Hepatocyte (in vitro differentiated cells): Measurements from ENCODE around the gene RAB4A. TPM values are rescaled to one million over a fixed set of nuclear protein-coding genes. Genes with fewer than 3 reads are reported as not detected.
A peak's percentile ranks its signal among the peaks of the same experiment; 100 is the strongest.

Source experiments
- DNase-seq: peaks from one replicate; pipeline ENCODE4 v3.0.0-alpha.2; 2016; ENCODE audit warnings: low spot score
- H2AFZ ChIP-seq: fragments of 200-600 bp; sonication (generic); 2 replicates; pipeline ENCODE4 v1.6.0; 2016; ENCODE audit warnings: antibody characterized with exemption, mild to moderate bottlenecking
- H3K27ac ChIP-seq: fragments of 200-600 bp; sonication (generic); 2 replicates; pipeline ENCODE4 v1.5.1; 2016; ENCODE audit warnings: mild to moderate bottlenecking
- H3K27me3 ChIP-seq: fragments of 200-600 bp; sonication (generic); 2 replicates; pipeline ENCODE4 v1.6.1; 2016
- H3K36me3 ChIP-seq: fragments of 200-600 bp; sonication (generic); replicated peaks from 2 replicates; pipeline ENCODE4 v1.5.1; 2016; ENCODE audit warnings: low read depth; ENCODE audit not compliant: insufficient read depth
- H3K4me1 ChIP-seq: fragments of 200-600 bp; sonication (generic); 2 replicates; pipeline ENCODE4 v1.5.1; 2016; ENCODE audit warnings: mild to moderate bottlenecking, moderate library complexity; ENCODE audit not compliant: insufficient read depth
- H3K4me2 ChIP-seq: fragments of 200-600 bp; sonication (generic); 2 replicates; pipeline ENCODE4 v1.6.0; 2016
- H3K4me3 ChIP-seq: fragments of 200-600 bp; sonication (generic); 2 replicates; pipeline ENCODE4 v1.5.1; 2016; ENCODE audit warnings: mild to moderate bottlenecking
- H3K79me2 ChIP-seq: fragments of 200-600 bp; sonication (generic); 2 replicates; pipeline ENCODE4 v1.6.0; 2017; ENCODE audit warnings: mild to moderate bottlenecking
- H3K9me2 ChIP-seq: fragments of 200-600 bp; sonication (generic); replicated peaks from 2 replicates; pipeline ENCODE4 v1.6.0; 2017; ENCODE audit warnings: mild to moderate bottlenecking; ENCODE audit not compliant: insufficient read depth
- H3K9me3 ChIP-seq: fragments of 200-600 bp; sonication (generic); 2 replicates; pipeline ENCODE4 v1.5.1; 2016; ENCODE audit warnings: low read depth, mild to moderate bottlenecking
- H4K20me1 ChIP-seq: fragments of 200-600 bp; sonication (generic); 2 replicates; pipeline ENCODE4 v1.6.0; 2016; ENCODE audit warnings: mild to moderate bottlenecking; ENCODE audit not compliant: insufficient read depth, poor library complexity, severe bottlenecking
- EZH2 ChIP-seq: fragments of 200-600 bp; sonication (generic); IDR thresholded peaks from 2 replicates; pipeline ENCODE4 v1.6.1; 2016; ENCODE audit warnings: antibody characterized with exemption, mild to moderate bottlenecking, borderline replicate concordance
- EZH2phosphoT487 ChIP-seq: fragments of 200-600 bp; sonication (generic); IDR thresholded peaks from one replicate; pipeline ENCODE4 v1.6.1; 2018; ENCODE audit warnings: antibody characterized with exemption, mild to moderate bottlenecking, low read depth, moderate library complexity; ENCODE audit not compliant: unreplicated experiment, severe bottlenecking
- WGBS: methylation state at CpG from one replicate; pipeline ENCODE4 v1.1.6; 2016; ENCODE audit warnings: low lambda C conversion rate; ENCODE audit errors: missing lambda C conversion rate; 5-methylcytosine and 5-hydroxymethylcytosine counted together
- polyA plus RNA-seq: library from polyadenylated mRNA; unstranded; fragments of >200 nt; fragmentation: Nextera tagmentation; extraction: Ambion mirVana; gene quantifications from 2 replicates; pipeline ENCODE4 v1.2.1, GENCODE V29; 2016
- total RNA-seq: library from RNA; depleted of rRNA; stranded (reverse); fragments of >200 nt; gene quantifications from 2 replicates; pipeline ENCODE4 v1.2.3, GENCODE V29; 2014
- TF ChIP-seq, protein P1 (sequence below): fragments of 200-600 bp; sonication (generic); IDR thresholded peaks from 2 replicates; pipeline ENCODE4 v1.5.1; 2016; ENCODE audit warnings: antibody characterized with exemption, mild to moderate bottlenecking; ENCODE audit not compliant: poor library complexity

The RAB4A gene
- total and polyA plus RNA-seq, 2 experiments from 2014 or later, result 47.7 to 54.3 TPM

DNA sequence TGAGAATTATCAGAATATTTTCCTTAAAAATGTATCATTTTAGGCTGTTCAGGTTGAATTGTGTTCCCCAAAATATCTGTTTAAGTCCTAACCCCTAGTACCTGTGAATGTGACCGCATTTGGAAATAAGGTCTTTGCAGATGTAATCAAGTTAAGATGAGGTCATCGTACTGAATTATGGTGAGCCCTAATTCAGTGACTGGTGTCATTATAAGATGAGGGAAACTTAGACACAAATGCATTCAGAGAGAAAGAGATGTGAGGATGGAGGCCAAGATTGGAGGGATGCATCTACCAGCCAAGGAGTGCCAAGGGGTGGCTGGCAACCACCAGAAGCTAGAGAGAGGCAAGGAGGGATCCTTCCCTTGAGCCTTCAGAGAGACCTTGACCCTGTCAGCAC, 4.1 kb downstream of the RAB4A start:
- 98% methylated on average over 2 of the region's 2 CpGs for WGBS
- Histone ChIP-seq H3K27ac (peak overlapping the region; percentile 44), H4K20me1 (peaks cover 20% of the 10 kb centered on the region), H3K4me1 (peaks cover 27% of the 10 kb centered on the region), H3K4me3 (no peak overlapping the region), H3K4me2 (no peak overlapping the region), H3K9me2 (no peaks in the 10 kb centered on the region), H3K9me3 (no peaks in the 10 kb centered on the region), H2AFZ (no peak overlapping the region), H3K79me2 (peaks cover 82% of the 10 kb centered on the region), H3K36me3 (no peaks in the 10 kb centered on the region), H3K27me3 (no peaks in the 10 kb centered on the region)
- TF ChIP-seq, protein P1, sequence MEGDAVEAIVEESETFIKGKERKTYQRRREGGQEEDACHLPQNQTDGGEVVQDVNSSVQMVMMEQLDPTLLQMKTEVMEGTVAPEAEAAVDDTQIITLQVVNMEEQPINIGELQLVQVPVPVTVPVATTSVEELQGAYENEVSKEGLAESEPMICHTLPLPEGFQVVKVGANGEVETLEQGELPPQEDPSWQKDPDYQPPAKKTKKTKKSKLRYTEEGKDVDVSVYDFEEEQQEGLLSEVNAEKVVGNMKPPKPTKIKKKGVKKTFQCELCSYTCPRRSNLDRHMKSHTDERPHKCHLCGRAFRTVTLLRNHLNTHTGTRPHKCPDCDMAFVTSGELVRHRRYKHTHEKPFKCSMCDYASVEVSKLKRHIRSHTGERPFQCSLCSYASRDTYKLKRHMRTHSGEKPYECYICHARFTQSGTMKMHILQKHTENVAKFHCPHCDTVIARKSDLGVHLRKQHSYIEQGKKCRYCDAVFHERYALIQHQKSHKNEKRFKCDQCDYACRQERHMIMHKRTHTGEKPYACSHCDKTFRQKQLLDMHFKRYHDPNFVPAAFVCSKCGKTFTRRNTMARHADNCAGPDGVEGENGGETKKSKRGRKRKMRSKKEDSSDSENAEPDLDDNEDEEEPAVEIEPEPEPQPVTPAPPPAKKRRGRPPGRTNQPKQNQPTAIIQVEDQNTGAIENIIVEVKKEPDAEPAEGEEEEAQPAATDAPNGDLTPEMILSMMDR, result no peak
- no peak for TF ChIP-seq EZH2phosphoT487
- TF ChIP-seq EZH2, result no peak
- no peak for DNase-seq

DNA sequence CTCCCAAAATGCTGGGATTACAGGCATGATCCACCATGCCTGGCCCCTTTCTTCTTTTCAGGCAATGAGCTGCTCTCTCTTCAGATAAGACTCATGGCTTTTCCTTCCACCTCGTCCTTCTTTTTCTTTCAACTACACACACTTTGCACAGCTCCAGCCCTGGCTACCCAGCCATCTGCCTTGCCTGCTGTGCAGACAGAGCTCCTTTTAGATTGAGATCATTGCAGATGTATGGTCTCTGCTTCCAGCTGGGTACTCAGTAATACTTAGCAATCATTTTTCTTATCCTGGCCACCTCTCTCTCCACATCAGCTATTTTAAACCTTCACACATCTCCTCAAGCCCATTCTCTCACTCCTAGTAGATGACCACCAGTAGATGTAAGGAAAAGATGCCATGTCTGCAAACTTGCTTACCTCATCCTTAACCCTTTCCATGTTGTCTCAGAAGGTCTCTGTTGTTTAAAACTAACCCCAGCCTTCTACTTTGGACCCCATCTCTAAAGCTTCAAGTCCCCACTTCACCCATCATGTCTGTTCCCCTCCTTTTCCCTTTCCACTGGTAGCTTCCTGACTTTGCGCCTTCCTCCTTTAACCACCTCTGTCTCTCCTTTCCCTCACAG, 7.3 kb downstream of the RAB4A start:
- TF ChIP-seq EZH2, result no peak
- H3K36me3 ChIP-seq, result no peaks in the 10 kb centered on the region
- no peak overlapping the region for H3K4me2 ChIP-seq
- 94% methylated on average over 2 of the region's 2 CpGs for WGBS
- H2AFZ ChIP-seq, result no peak overlapping the region
- peaks cover 33% of the 10 kb centered on the region for H4K20me1 ChIP-seq
- no peak overlapping the region for H3K4me3 ChIP-seq
- peaks cover 97% of the 10 kb centered on the region for H3K79me2 ChIP-seq
- DNase-seq, result no peak
- H3K9me3 ChIP-seq, result no peaks in the 10 kb centered on the region
- H3K9me2 ChIP-seq, result no peaks in the 10 kb centered on the region
- H3K27me3 ChIP-seq, result no peaks in the 10 kb centered on the region
- peaks cover 15% of the 10 kb centered on the region for H3K4me1 ChIP-seq
- no peak overlapping the region for H3K27ac ChIP-seq

DNA sequence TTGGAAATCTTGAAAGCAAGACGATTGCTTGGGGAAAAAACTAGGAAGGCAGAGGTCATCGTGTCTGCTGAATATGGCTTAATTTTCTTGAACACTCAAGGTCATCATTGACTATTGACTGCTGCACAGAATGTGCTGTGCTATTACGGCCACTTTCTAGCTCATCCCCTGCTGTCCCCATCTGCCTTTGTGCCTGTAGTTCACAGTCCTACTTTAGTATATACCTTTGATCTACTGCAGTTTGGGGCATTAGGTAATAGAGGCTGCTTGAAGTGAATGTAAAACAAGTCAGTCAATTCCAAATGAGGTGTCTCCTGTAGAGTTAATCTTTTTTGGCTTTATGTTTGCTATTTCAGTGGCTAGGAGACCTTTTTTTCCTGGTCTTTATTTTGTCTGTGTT, 8.3 kb downstream of the RAB4A start:
- Histone ChIP-seq H3K4me3 (no peak overlapping the region), H3K9me2 (no peaks in the 10 kb centered on the region), H3K79me2 (peaks cover 100% of the 10 kb centered on the region), H3K4me1 (peaks cover 10% of the 10 kb centered on the region), H3K4me2 (no peak overlapping the region), H4K20me1 (peaks cover 37% of the 10 kb centered on the region), H3K9me3 (no peaks in the 10 kb centered on the region), H3K27ac (no peak overlapping the region), H2AFZ (no peak overlapping the region), H3K27me3 (no peaks in the 10 kb centered on the region), H3K36me3 (no peaks in the 10 kb centered on the region)
- WGBS, result 67% methylated on average over 3 of the region's 3 CpGs
- DNase-seq, result no peak
- TF ChIP-seq EZH2phosphoT487, result no peak
- TF ChIP-seq, protein P1, result no peak

GRCh38 chr1:229280037-229280828, 9.3 kb downstream of the RAB4A start:
- Histone ChIP-seq H3K4me3 (no peak overlapping the region), H4K20me1 (peaks cover 40% of the 10 kb centered on the region), H3K4me2 (no peak overlapping the region), H3K27me3 (no peaks in the 10 kb centered on the region), H2AFZ (no peak overlapping the region), H3K9me3 (no peaks in the 10 kb centered on the region), H3K27ac (no peak overlapping the region), H3K4me1 (peaks cover 2% of the 10 kb centered on the region), H3K9me2 (no peaks in the 10 kb centered on the region), H3K36me3 (no peaks in the 10 kb centered on the region), H3K79me2 (peaks cover 100% of the 10 kb centered on the region)
- WGBS, result 74% methylated on average over 6 of the region's 6 CpGs
- no peak for TF ChIP-seq EZH2phosphoT487
- TF ChIP-seq, protein P1, result no peak
- TF ChIP-seq EZH2, result no peak
- DNase-seq, result no peak
